H9 (cell line): ENCODE measurements around the gene EPHB2. TPM values are rescaled to one million over a fixed set of nuclear protein-coding genes. Genes with fewer than 3 reads are reported as not detected.
A peak's percentile ranks its signal among the peaks of the same experiment; 100 is the strongest.

Experiments
- DNase-seq: peaks from one replicate; pipeline ENCODE4 v3.0.0-alpha.2; 2017
- H2AFZ ChIP-seq: one replicate; pipeline ENCODE4 v1.6.1; 2013; ENCODE audit warnings: mild to moderate bottlenecking, low read length, control low read depth, moderate library complexity
- H2AK5ac ChIP-seq: 2 replicates; pipeline ENCODE4 v1.6.1; 2013; ENCODE audit warnings: low read length, control low read depth, mixed read lengths; ENCODE audit not compliant: insufficient read length
- H2BK120ac ChIP-seq: one replicate; pipeline ENCODE4 v1.6.1; 2013; ENCODE audit warnings: low read depth, mild to moderate bottlenecking, low read length, control low read depth, inconsistent platforms; ENCODE audit not compliant: poor library complexity, severe bottlenecking
- H2BK12ac ChIP-seq: 2 replicates; pipeline ENCODE4 v1.6.1; 2013; ENCODE audit warnings: low read length, control low read depth, mixed read lengths, low read depth; ENCODE audit not compliant: insufficient read length
- H2BK15ac ChIP-seq: 2 replicates; pipeline ENCODE4 v1.6.1; 2013; ENCODE audit warnings: low read depth, low read length, control low read depth
- H2BK20ac ChIP-seq: one replicate; pipeline ENCODE4 v1.6.1; 2013; ENCODE audit warnings: low read depth, mild to moderate bottlenecking, low read length, control low read depth, inconsistent platforms; ENCODE audit not compliant: poor library complexity, severe bottlenecking
- H2BK5ac ChIP-seq: 2 replicates; pipeline ENCODE4 v1.6.1; 2013; ENCODE audit warnings: low read length, control low read depth, mixed read lengths; ENCODE audit not compliant: insufficient read length
- H3K14ac ChIP-seq: 2 replicates; pipeline ENCODE4 v1.6.1; 2013; ENCODE audit warnings: low read length, control low read depth; ENCODE audit not compliant: insufficient read depth
- H3K18ac ChIP-seq: 2 replicates; pipeline ENCODE4 v1.6.1; 2013; ENCODE audit warnings: low read depth, mild to moderate bottlenecking, mixed read lengths, low read length, control low read depth; ENCODE audit not compliant: insufficient read length
- H3K23ac ChIP-seq: 2 replicates; pipeline ENCODE4 v1.6.1; 2013; ENCODE audit warnings: low read length, control low read depth, mixed read lengths, low read depth; ENCODE audit not compliant: insufficient read length
- H3K23me2 ChIP-seq: 2 replicates; pipeline ENCODE4 v1.6.1; 2013; ENCODE audit warnings: low read depth, mild to moderate bottlenecking, mixed read lengths, low read length, control low read depth; ENCODE audit not compliant: insufficient read length, poor library complexity, severe bottlenecking
- H3K27ac ChIP-seq: 2 replicates; pipeline ENCODE4 v1.5.1; 2013; ENCODE audit warnings: low read length, control low read depth, mixed read lengths, low read depth; ENCODE audit not compliant: insufficient read length
- H3K27me3 ChIP-seq: 2 replicates; pipeline ENCODE4 v1.6.1; 2013; ENCODE audit warnings: low read length, control low read depth, inconsistent platforms; ENCODE audit not compliant: insufficient read depth
- H3K4ac ChIP-seq: 2 replicates; pipeline ENCODE4 v1.6.1; 2013; ENCODE audit warnings: low read depth, mild to moderate bottlenecking, control low read depth, inconsistent platforms, low read length, moderate library complexity
- H3K4me1 ChIP-seq: 2 replicates; pipeline ENCODE4 v1.6.1; 2013; ENCODE audit warnings: low read length, control low read depth, inconsistent platforms; ENCODE audit not compliant: insufficient read depth
- H3K4me2 ChIP-seq: 2 replicates; pipeline ENCODE4 v1.6.1; 2013; ENCODE audit warnings: low read length, control low read depth, mixed read lengths; ENCODE audit not compliant: insufficient read length, insufficient read depth
- H3K56ac ChIP-seq: 2 replicates; pipeline ENCODE4 v1.6.1; 2013; ENCODE audit warnings: low read depth, mild to moderate bottlenecking, mixed read lengths, low read length, control low read depth; ENCODE audit not compliant: insufficient read length
- H3K79me1 ChIP-seq: 2 replicates; pipeline ENCODE4 v1.6.1; 2013; ENCODE audit warnings: low read depth, mild to moderate bottlenecking, moderate library complexity, low read length, control low read depth, inconsistent platforms; ENCODE audit not compliant: insufficient read depth, poor library complexity, severe bottlenecking
- H3K79me2 ChIP-seq: 2 replicates; pipeline ENCODE4 v1.6.1; 2013; ENCODE audit warnings: low read length, control low read depth, inconsistent platforms; ENCODE audit not compliant: insufficient read depth
- H3K9ac ChIP-seq: 2 replicates; pipeline ENCODE4 v1.6.1; 2013; ENCODE audit warnings: low read length, control low read depth, mixed read lengths; ENCODE audit not compliant: insufficient read length; ENCODE audit errors: extremely low read depth
- H3K9me3 ChIP-seq: one replicate; pipeline ENCODE4 v1.6.1; 2013; ENCODE audit warnings: low read depth, low read length, inconsistent platforms; ENCODE audit not compliant: control insufficient read depth
- H3T11ph ChIP-seq: one replicate; pipeline ENCODE4 v1.6.1; 2013; ENCODE audit warnings: mild to moderate bottlenecking, low read length, control low read depth, inconsistent platforms
- H4K20me1 ChIP-seq: one replicate; pipeline ENCODE4 v1.6.1; 2013; ENCODE audit not compliant: control insufficient read depth, insufficient read length, insufficient read depth
- H4K5ac ChIP-seq: 2 replicates; pipeline ENCODE4 v1.6.1; 2013; ENCODE audit warnings: low read depth, mild to moderate bottlenecking, mixed read lengths, low read length, control low read depth; ENCODE audit not compliant: insufficient read length
- H4K8ac ChIP-seq: replicated peaks from 2 replicates; pipeline ENCODE4 v1.6.1; 2013; ENCODE audit warnings: low read length, control low read depth, mixed read lengths, low read depth; ENCODE audit not compliant: insufficient read length
- H4K91ac ChIP-seq: 2 replicates; pipeline ENCODE4 v1.6.1; 2013; ENCODE audit warnings: low read depth, mild to moderate bottlenecking, moderate library complexity, mixed read lengths, low read length, control low read depth; ENCODE audit not compliant: insufficient read length
- H3K27ac Mint-ChIP-seq, 3 experiments: 2 replicates in 2 of 3; 3 replicates in 1 of 3; pipeline ENCODE4 v1.8.0; 2020 to 2021; ENCODE audit warnings: mixed read lengths in 3 of 3, mild to moderate bottlenecking in 1 of 3, moderate library complexity in 1 of 3
- H3K27me3 Mint-ChIP-seq: 2 replicates; pipeline ENCODE4 v1.8.0; 2021; ENCODE audit warnings: low read depth, mild to moderate bottlenecking, moderate library complexity, mixed read lengths
- H3K36me3 Mint-ChIP-seq, 3 experiments: 2 replicates in 2 of 3; 3 replicates in 1 of 3; pipeline ENCODE4 v1.8.0; 2020 to 2021; ENCODE audit warnings: low read depth in 3 of 3, mixed read lengths in 3 of 3; ENCODE audit not compliant: insufficient read depth in 1 of 3
- H3K4me1 Mint-ChIP-seq, 2 experiments: 2 replicates each; pipeline ENCODE4 v1.8.0; 2020; ENCODE audit warnings: mixed read lengths in 2 of 2
- H3K4me3 Mint-ChIP-seq, 2 experiments: 2 replicates in 1 of 2; 3 replicates in 1 of 2; pipeline ENCODE4 v1.8.0; 2020 to 2021; ENCODE audit warnings: mild to moderate bottlenecking in 2 of 2, mixed read lengths in 2 of 2, moderate library complexity in 1 of 2
- H3K9me3 Mint-ChIP-seq, 2 experiments: 2 replicates in 1 of 2; 3 replicates in 1 of 2; pipeline ENCODE4 v1.8.0; 2020; ENCODE audit warnings: mild to moderate bottlenecking in 2 of 2, mixed read lengths in 2 of 2, moderate library complexity in 1 of 2
- CTCF ChIP-seq: fragments of 200-600 bp; sonication (generic); conservative IDR thresholded peaks from 3 replicates; pipeline ENCODE4 v1.8.0; 2021; ENCODE audit warnings: antibody characterized with exemption, mild to moderate bottlenecking
- WGBS: extraction: QIAGEN DNeasy Blood & Tissue Kit; methylation state at CpG from one replicate; pipeline ENCODE4 v1.1.7; 2013; ENCODE audit warnings: missing lambda C conversion rate, low lambda C conversion rate, mixed read lengths; ENCODE audit not compliant: insufficient read length; ENCODE audit errors: extremely low coverage; 5-methylcytosine and 5-hydroxymethylcytosine counted together
- total RNA-seq: library from RNA; stranded (reverse); gene quantifications from 2 replicates; pipeline ENCODE4 v1.2.1, GENCODE V29; 2021

Gene EPHB2
- total RNA-seq, 1 experiment from 2014 or later: 9.5 TPM

- no peak overlapping the region for H2BK120ac ChIP-seq
- no peak overlapping the region for H3K23ac ChIP-seq
- Mint-ChIP-seq H3K4me3 (no peak overlapping the region), H3K9me3 (no peaks in the 10 kb centered on the region), H3K4me1 (peaks cover 10 to 24% of the 10 kb centered on the region in 2 experiments), H3K36me3 (no peaks in the 10 kb centered on the region; a peak in 2 of 7 replicates), H3K27ac (peak overlapping the region in 1 of 3 experiments; percentile 6; a peak in 1 of 7 replicates), H3K27me3 (no peaks in the 10 kb centered on the region; the same call in 1 of the 2 replicates)
- H3K79me1 ChIP-seq: no peaks in the 10 kb centered on the region
- no peaks in the 10 kb centered on the region for H3K4me1 ChIP-seq
- no peak overlapping the region for H3K4me2 ChIP-seq
- H2AFZ ChIP-seq: no peak overlapping the region
- H2BK15ac ChIP-seq: no peak overlapping the region
- no peaks in the 10 kb centered on the region for H3K9me3 ChIP-seq
- H4K5ac ChIP-seq: no peak overlapping the region
- no peak overlapping the region for H3K9ac ChIP-seq
- H3K18ac ChIP-seq: no peak overlapping the region
- H3K27ac ChIP-seq: no peak overlapping the region
- no peak overlapping the region for H2BK12ac ChIP-seq
- TF ChIP-seq CTCF: no peak
- H3K27me3 ChIP-seq: no peaks in the 10 kb centered on the region
- H3K79me2 ChIP-seq: no peaks in the 10 kb centered on the region
- no peak overlapping the region for H2BK5ac ChIP-seq
- no peak overlapping the region for H2AK5ac ChIP-seq
- 100% methylated on average over 6 of the region's 6 CpGs for WGBS
- no peak overlapping the region for H3K56ac ChIP-seq
- no peaks in the 10 kb centered on the region for H3K23me2 ChIP-seq
- H4K91ac ChIP-seq: no peak overlapping the region
- H3K4ac ChIP-seq: no peak overlapping the region
- no peak overlapping the region for H4K8ac ChIP-seq
- no peaks in the 10 kb centered on the region for H4K20me1 ChIP-seq
- H3T11ph ChIP-seq: no peak overlapping the region
- no peak for DNase-seq
- H3K14ac ChIP-seq: no peak overlapping the region
- H2BK20ac ChIP-seq: no peak overlapping the region
Observed at GRCh38 chr1:22769932-22770331, 59.3 kb downstream of the EPHB2 start.
